Upper lobe of left lung (tissue), 4 donors: ENCODE data around the gene SPTBN2.

Source experiments
- CTCF ChIP-seq, 6 experiments: fragments of 450-650 bp in 4 of 6; fragments of 200-600 bp in 2 of 6; sonication (generic) in 2 of 6; IDR thresholded peaks; one replicate each; pipeline ENCODE4 v1.5.1; 2016 to 2019; ENCODE audit warnings: antibody characterized with exemption in 6 of 6
- EP300 ChIP-seq, 4 donors: sonication (generic); formaldehyde crosslinking; IDR thresholded peaks; one replicate each; pipeline ENCODE4 v1.5.1; 2017; ENCODE audit warnings: antibody characterized with exemption in 4 of 4, control low read depth in 2 of 4
- POLR2A ChIP-seq, 4 donors: fragments of 450-650 bp; IDR thresholded peaks; one replicate each; pipeline ENCODE4 v1.5.1; 2016 to 2017; ENCODE audit warnings: antibody characterized with exemption in 4 of 4, mild to moderate bottlenecking in 2 of 4

GRCh38 chr11:66720223-66720898, 8.7 kb downstream of the SPTBN2 start:
- no peak for TF ChIP-seq CTCF (IDR thresholded peaks at IDR 0.05)
- TF ChIP-seq POLR2A (IDR thresholded peaks at IDR 0.05): peak in 1 of 4 donors; percentile 44
- TF ChIP-seq EP300 (IDR thresholded peaks at IDR 0.05): no peak
